ENCODE measurements around the gene ALKBH6.
"Not testable (repeated sequence)": the region's sequence is repeated elsewhere in the genome, so short reads cannot be mapped to it uniquely, and the experiment has no call there.

ALKBH6 gene

GRCh38 chr19:35992907-35993765 lies 20.9 kb downstream of the ALKBH6 start:
- no peak for DNase-seq

GRCh38 chr19:35991731-35992450 lies 22.1 kb downstream of the ALKBH6 start:
- DNase-seq: no peak

GRCh38 chr19:35990771-35991730 lies 23.0 kb downstream of the ALKBH6 start:
- DNase-seq: no peak

- DNase-seq: no peak
Observed at GRCh38 chr19:35990156-35990555, 23.9 kb downstream of the ALKBH6 start.

GRCh38 chr19:35988824-35989223 lies 25.2 kb downstream of the ALKBH6 start:
- DNase-seq: no peak

- no peak for DNase-seq
Observed at GRCh38 chr19:35987571-35987896, 26.5 kb downstream of the ALKBH6 start.

- peak; percentile 14 for DNase-seq
Observed at GRCh38 chr19:35986664-35987570, 27.1 kb downstream of the ALKBH6 start.

GRCh38 chr19:35986111-35986510 lies 27.9 kb downstream of the ALKBH6 start:
- DNase-seq: no peak

GRCh38 chr19:35983177-35983576 lies 30.8 kb downstream of the ALKBH6 start:
- no peak for DNase-seq

- not testable (repeated sequence) for DNase-seq
Observed at GRCh38 chr19:35980997-35981396, 33.0 kb downstream of the ALKBH6 start.

GRCh38 chr19:35978832-35979365 lies 35.1 kb downstream of the ALKBH6 start:
- no peak for DNase-seq

GRCh38 chr19:35978271-35978670 lies 35.7 kb downstream of the ALKBH6 start:
- DNase-seq: no peak

GRCh38 chr19:35977446-35978222 lies 36.4 kb downstream of the ALKBH6 start:
- DNase-seq: peak; percentile 25

- no peak for DNase-seq
Observed at GRCh38 chr19:35975608-35976214, 38.3 kb downstream of the ALKBH6 start.

- DNase-seq: no peak
Observed at GRCh38 chr19:35973487-35973886, 40.5 kb downstream of the ALKBH6 start.

GRCh38 chr19:35966771-35967170 lies 47.2 kb downstream of the ALKBH6 start:
- no peak for DNase-seq

- no peak for DNase-seq
Observed at GRCh38 chr19:35963514-35963913, 50.5 kb downstream of the ALKBH6 start.

- DNase-seq: no peak
Observed at GRCh38 chr19:35960432-35960972, 53.5 kb downstream of the ALKBH6 start.

GRCh38 chr19:35959968-35960320 lies 54.1 kb downstream of the ALKBH6 start:
- DNase-seq: no peak
